Body of pancreas (tissue), 4 donors: ENCODE results near the gene SHROOM1.

ENCODE experiments used
- POLR2A ChIP-seq, 3 donors: fragments of 450-650 bp; IDR thresholded peaks; one replicate each; pipeline ENCODE4 v1.6.1; 2016; ENCODE audit warnings: antibody characterized with exemption in 3 of 3, mild to moderate bottlenecking in 2 of 3
- TF ChIP-seq, protein P1 (sequence below), 7 experiments: fragments of 450-650 bp in 4 of 7; fragments of 200-600 bp in 3 of 7; sonication (generic) in 3 of 7; IDR thresholded peaks; one replicate each; pipeline ENCODE4 v1.5.1; 2016 to 2019; ENCODE audit warnings: antibody characterized with exemption in 7 of 7

DNA sequence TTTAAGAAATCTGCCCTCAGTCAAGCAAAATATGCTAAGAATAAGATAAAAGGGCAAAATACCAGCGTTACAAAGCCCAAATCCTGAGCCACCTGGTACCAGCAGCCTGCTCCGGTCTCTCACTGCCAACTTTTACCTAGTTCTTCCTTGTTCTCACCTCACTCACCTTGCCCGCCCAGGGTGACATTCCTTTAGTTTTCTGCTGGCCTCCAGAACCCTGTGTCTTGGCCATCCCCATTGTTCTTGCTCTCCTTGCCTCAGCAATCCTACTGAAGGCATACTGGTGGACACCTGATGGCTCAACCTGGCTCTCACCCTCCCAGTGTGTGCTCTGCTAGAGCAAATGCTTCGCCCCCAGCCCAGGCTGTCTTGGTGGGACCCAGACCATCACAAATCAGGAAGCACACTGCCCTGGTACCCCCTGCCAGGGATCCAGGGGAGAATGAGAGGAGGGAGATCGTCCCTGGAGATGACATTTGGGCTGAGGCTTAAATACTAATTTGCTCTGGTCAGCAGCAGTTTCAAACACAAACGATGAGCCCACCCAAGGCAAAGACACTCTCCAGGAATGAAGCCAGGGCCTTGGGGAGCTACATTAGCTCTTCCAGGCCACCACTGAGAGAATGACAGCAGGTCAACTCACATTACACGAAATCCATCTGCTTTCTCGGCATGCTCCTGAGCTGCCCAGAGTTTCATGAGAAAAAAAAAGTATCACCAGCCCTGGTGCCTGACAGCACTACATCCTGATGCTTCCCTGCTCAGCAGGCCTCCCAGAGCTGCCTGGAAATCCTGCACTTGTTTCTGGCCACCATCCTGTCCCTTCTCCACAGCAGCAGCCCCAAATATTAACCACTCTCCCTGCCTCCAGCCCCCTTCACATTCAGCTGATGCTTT is 41.2 kb downstream of the SHROOM1 start:
- TF ChIP-seq, protein P1, sequence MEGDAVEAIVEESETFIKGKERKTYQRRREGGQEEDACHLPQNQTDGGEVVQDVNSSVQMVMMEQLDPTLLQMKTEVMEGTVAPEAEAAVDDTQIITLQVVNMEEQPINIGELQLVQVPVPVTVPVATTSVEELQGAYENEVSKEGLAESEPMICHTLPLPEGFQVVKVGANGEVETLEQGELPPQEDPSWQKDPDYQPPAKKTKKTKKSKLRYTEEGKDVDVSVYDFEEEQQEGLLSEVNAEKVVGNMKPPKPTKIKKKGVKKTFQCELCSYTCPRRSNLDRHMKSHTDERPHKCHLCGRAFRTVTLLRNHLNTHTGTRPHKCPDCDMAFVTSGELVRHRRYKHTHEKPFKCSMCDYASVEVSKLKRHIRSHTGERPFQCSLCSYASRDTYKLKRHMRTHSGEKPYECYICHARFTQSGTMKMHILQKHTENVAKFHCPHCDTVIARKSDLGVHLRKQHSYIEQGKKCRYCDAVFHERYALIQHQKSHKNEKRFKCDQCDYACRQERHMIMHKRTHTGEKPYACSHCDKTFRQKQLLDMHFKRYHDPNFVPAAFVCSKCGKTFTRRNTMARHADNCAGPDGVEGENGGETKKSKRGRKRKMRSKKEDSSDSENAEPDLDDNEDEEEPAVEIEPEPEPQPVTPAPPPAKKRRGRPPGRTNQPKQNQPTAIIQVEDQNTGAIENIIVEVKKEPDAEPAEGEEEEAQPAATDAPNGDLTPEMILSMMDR (IDR thresholded peaks at IDR 0.05): no peak
- no peak for TF ChIP-seq POLR2A (IDR thresholded peaks at IDR 0.05)
